WTC11 (cell line): ENCODE data around the gene POLR2L. TPM values are rescaled to one million over a fixed set of nuclear protein-coding genes. Genes with fewer than 3 reads are reported as not detected.
A peak's percentile ranks its signal among the peaks of the same experiment; 100 is the strongest.

Experiments used
- ATAC-seq: fragments of 200-7000 bp; cut with Tn5 transposase; 2 replicates; pipeline ENCODE4 v1.10.0; 2021; ENCODE audit warnings: mild to moderate bottlenecking, moderate library complexity
- CTCF ChIA-PET: fragments of 300-600 bp; sonication (Branson Sonifier 250); formaldehyde crosslinking; loops from one replicate; lab custom pipeline; 2021; ENCODE audit warnings: antibody characterized with exemption; lab: Charles Lee
- POLR2A ChIA-PET: fragments of 350-600 bp; sonication (Branson Sonifier 250); formaldehyde crosslinking; loops from one replicate; lab custom pipeline; 2021; ENCODE audit warnings: antibody characterized with exemption; lab: Charles Lee
- DNase-seq: peaks from one replicate; pipeline ENCODE4 v3.0.0; 2021; ENCODE audit warnings: low spot score
- H3K27ac Mint-ChIP-seq: 2 replicates; pipeline ENCODE4 v1.8.0; 2021; ENCODE audit warnings: mixed read lengths
- H3K27me3 Mint-ChIP-seq: 2 replicates; pipeline ENCODE4 v1.8.0; 2021; ENCODE audit warnings: low read depth, mild to moderate bottlenecking, moderate library complexity, mixed read lengths
- H3K36me3 Mint-ChIP-seq: 2 replicates; pipeline ENCODE4 v1.8.0; 2021; ENCODE audit warnings: mixed read lengths
- H3K4me1 Mint-ChIP-seq: 2 replicates; pipeline ENCODE4 v1.8.0; 2022; ENCODE audit warnings: mixed read lengths
- H3K4me3 Mint-ChIP-seq: 2 replicates; pipeline ENCODE4 v1.8.0; 2021; ENCODE audit warnings: mild to moderate bottlenecking, moderate library complexity, mixed read lengths
- H3K9me3 Mint-ChIP-seq: 2 replicates; pipeline ENCODE4 v1.8.0; 2021; ENCODE audit warnings: mixed read lengths
- AFF4 ChIP-seq: sonication (generic); formaldehyde crosslinking; IDR thresholded peaks from 2 replicates; pipeline ENCODE4 v1.8.1; 2023; ENCODE audit warnings: mild to moderate bottlenecking, missing genetic modification reagents, borderline replicate concordance
- ATF1 ChIP-seq: sonication (generic); formaldehyde crosslinking; IDR thresholded peaks from 2 replicates; pipeline ENCODE4 v1.8.1; 2023; ENCODE audit warnings: mild to moderate bottlenecking, moderate library complexity, missing genetic modification reagents
- CTCF ChIP-seq: fragments of 200-600 bp; IDR thresholded peaks from 2 replicates; pipeline ENCODE4 v1.8.0; 2022; ENCODE audit warnings: antibody characterized with exemption
- E2F4 ChIP-seq: sonication (generic); formaldehyde crosslinking; IDR thresholded peaks from 2 replicates; pipeline ENCODE4 v1.8.1; 2022; ENCODE audit warnings: low read depth, mild to moderate bottlenecking, moderate library complexity, missing genetic modification reagents, borderline replicate concordance
- IRF1 ChIP-seq: sonication (generic); formaldehyde crosslinking; IDR thresholded peaks from 2 replicates; pipeline ENCODE4 v1.8.0; 2023; ENCODE audit warnings: missing genetic modification reagents
- JUN ChIP-seq: sonication (generic); formaldehyde crosslinking; IDR thresholded peaks from 2 replicates; pipeline ENCODE4 v1.8.0; 2023; ENCODE audit warnings: mild to moderate bottlenecking, missing genetic modification reagents
- PRDM15 ChIP-seq: sonication (generic); formaldehyde crosslinking; IDR thresholded peaks from 2 replicates; pipeline ENCODE4 v1.8.0; 2022; ENCODE audit warnings: missing genetic modification reagents
- STAT6 ChIP-seq: sonication (generic); formaldehyde crosslinking; conservative IDR thresholded peaks from 2 replicates; pipeline ENCODE4 v1.8.1; 2023; ENCODE audit warnings: mild to moderate bottlenecking, low read depth, missing genetic modification reagents, moderate library complexity
- USF1 ChIP-seq: sonication (generic); formaldehyde crosslinking; IDR thresholded peaks from 2 replicates; pipeline ENCODE4 v1.8.0; 2022; ENCODE audit warnings: mild to moderate bottlenecking, missing genetic modification reagents
- ZNF121 ChIP-seq: sonication (generic); formaldehyde crosslinking; IDR thresholded peaks from 2 replicates; pipeline ENCODE4 v1.8.0; 2023; ENCODE audit warnings: missing genetic modification reagents
- ZNF232 ChIP-seq: sonication (generic); formaldehyde crosslinking; IDR thresholded peaks from 2 replicates; pipeline ENCODE4 v1.8.0; 2022; ENCODE audit warnings: mild to moderate bottlenecking, missing genetic modification reagents
- ZNF281 ChIP-seq: sonication (generic); formaldehyde crosslinking; IDR thresholded peaks from 2 replicates; pipeline ENCODE4 v1.8.0; 2023; ENCODE audit warnings: mild to moderate bottlenecking, missing genetic modification reagents
- total RNA-seq: library from RNA; stranded (reverse); gene quantifications from 3 replicates; pipeline ENCODE4 v1.2.3, GENCODE V29; 2021

Gene POLR2L
- total RNA-seq, 1 experiment from 2014 or later: 152 TPM

GRCh38 chr11:862696-863022, 20.3 kb upstream of the POLR2L start:
- ATAC-seq: no peak
- TF ChIP-seq AFF4 (CRISPR knock-in tag) (no peak), STAT6 (no peak), E2F4 (CRISPR knock-in tag) (no peak), ZNF281 (CRISPR knock-in tag) (0 out of 2 replicates have a peak, but pooled peaks have one; percentile 19)
- no peaks in the 10 kb centered on the region for H3K9me3 Mint-ChIP-seq
- POLR2A ChIA-PET: interaction anchor here (0.8 to 2.1 kb wide), 2 partner anchors 10 to 38 kb away, joined by 3 to 8 read pairs; no protein-coding TSS in a partner anchor
- no peak for DNase-seq
- H3K36me3 Mint-ChIP-seq: no peaks in the 10 kb centered on the region
- peaks cover 3% of the 10 kb centered on the region; the same call in 1 of the 2 replicates for H3K27me3 Mint-ChIP-seq
- H3K4me3 Mint-ChIP-seq: no peak overlapping the region
- peaks cover 29% of the 10 kb centered on the region for H3K4me1 Mint-ChIP-seq
- CTCF ChIA-PET: interaction anchor here (1.2 to 3.8 kb wide), 3 partner anchors 11 to 28 kb away, joined by 3 to 24 read pairs (median 12); no protein-coding TSS in a partner anchor
- no peak overlapping the region for H3K27ac Mint-ChIP-seq

- H3K27me3 Mint-ChIP-seq: peaks cover 3% of the 10 kb centered on the region; the same call in 1 of the 2 replicates
- peak; percentile 43 for ATAC-seq
- no peaks in the 10 kb centered on the region for H3K36me3 Mint-ChIP-seq
- H3K27ac Mint-ChIP-seq: no peak overlapping the region
- H3K4me3 Mint-ChIP-seq: no peak overlapping the region
- ChIA-PET POLR2A (interaction anchor here (0.8 to 2.1 kb wide), 2 partner anchors 11 to 37 kb away, joined by 3 to 8 read pairs; no protein-coding TSS in a partner anchor), CTCF (interaction anchor here (1.2 to 3.8 kb wide), 3 partner anchors 10 to 28 kb away, joined by 3 to 24 read pairs (median 12); no protein-coding TSS in a partner anchor)
- peak; percentile 57 for DNase-seq
- no peaks in the 10 kb centered on the region for H3K9me3 Mint-ChIP-seq
- peaks cover 30% of the 10 kb centered on the region for H3K4me1 Mint-ChIP-seq
- TF ChIP-seq ATF1 (CRISPR knock-in tag): no peak
- TF ChIP-seq ZNF232 (CRISPR knock-in tag): no peak
- no peak for TF ChIP-seq JUN (CRISPR knock-in tag)
- peak; percentile 98 for TF ChIP-seq PRDM15 (CRISPR knock-in tag)
- peak; percentile 25; the same call in 1 of the 2 replicates for TF ChIP-seq USF1 (CRISPR knock-in tag)
- no peak for TF ChIP-seq ZNF121 (CRISPR knock-in tag)
- TF ChIP-seq IRF1 (CRISPR knock-in tag): no peak
- no peak for TF ChIP-seq CTCF
Observed at GRCh38 chr11:862081-862661, 19.8 kb upstream of the POLR2L start.
